GM21737 (cell line): Measurements from ENCODE around the gene AZU1.
"Not testable (repeated sequence)": the region's sequence is repeated elsewhere in the genome, so short reads cannot be mapped to it uniquely, and the experiment has no call there.

Source experiments
- ATAC-seq: cut with Tn5 transposase; IDR thresholded peaks from one replicate; pipeline ENCODE4 v1.9.1; 2021; ENCODE audit warnings: mild to moderate bottlenecking, moderate library complexity; ENCODE audit not compliant: unreplicated experiment

The AZU1 gene

DNA sequence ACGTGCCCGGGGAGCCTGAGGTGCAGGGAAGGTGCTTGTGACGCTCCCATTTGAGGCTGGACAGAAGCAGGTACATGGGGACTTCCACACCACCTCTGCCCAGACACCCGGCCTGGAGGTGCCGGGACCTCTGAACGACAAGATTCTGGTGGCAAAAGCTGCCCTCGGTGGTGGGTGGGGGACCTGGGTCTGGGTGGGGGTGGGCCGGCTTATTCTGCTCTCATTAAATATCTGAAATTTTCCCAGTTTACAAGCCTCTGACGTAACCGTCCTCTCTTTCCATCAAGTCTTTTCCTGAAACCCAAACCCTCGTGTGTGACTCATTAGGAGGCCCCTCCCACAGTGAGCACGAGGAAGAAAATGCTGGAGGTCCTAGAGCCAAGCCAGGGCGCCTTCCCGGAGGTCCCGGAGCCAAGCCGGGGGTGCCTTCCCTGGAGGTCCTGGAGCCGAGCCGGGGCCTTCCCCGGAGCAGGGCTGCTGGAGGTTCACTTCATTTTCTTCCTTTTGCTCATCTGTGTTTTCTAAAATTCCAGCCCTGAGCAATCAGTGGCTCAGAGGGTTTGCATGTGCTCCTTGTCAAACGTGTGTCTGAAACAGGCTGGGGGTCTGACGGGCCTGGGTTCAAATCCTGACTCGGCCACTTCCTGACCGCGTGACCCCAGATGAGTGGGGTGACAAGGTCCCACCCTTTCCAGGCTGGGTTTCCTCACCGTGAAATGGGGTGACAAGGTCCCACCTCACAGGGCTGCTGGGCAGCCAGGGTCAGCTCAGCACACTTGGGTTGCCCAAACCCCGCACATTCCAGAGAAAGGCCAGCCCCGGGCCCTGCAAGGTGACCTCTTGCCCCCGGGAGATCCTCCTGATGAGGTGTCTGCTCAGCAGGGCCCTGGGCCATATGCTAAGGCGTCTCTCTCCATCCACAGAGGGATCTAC lies 41.9 kb downstream of the AZU1 start:
- ATAC-seq: no peak

DNA sequence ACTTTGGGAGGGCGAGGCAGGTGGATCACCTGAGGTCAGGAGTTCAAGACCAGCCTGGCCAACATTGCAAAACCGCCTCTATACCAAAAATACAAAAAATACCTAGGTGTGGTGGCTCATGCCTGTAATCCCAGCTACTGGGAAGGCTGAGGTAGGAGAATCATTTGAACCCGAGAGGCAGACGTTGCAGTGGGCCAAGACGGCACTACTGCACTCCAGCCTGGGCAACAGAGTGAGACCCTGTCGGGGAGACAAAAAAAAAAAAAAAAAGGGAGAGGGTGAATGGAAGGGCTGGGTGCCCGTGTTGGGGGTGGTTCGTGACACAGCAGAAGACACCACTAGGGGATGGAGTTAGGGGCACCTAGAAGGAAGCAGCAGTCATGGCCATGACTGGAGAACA lies 42.7 kb downstream of the AZU1 start:
- ATAC-seq: no peak

DNA sequence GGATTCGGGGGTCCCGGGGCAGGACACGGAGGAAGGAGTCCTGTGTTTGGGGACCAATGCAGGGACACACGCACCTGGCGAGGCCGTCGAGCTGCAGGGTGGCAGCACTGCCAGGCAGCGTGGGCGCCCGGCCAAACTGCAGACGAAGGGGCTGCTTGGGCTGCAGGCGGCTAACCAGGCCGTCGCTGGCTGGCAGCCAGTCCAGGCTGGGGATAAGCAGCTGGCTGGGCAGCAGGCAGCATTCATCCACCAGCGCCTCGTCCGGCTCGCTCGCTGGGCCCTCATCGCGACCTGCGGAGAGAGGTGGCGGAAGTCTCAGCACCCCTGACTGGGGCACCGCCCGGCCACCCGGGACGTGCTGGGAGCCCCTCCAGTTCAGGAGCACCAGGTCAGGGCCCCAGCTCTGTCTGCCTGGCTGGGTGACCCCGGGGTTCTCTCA lies 43.3 kb downstream of the AZU1 start:
- no peak for ATAC-seq

DNA sequence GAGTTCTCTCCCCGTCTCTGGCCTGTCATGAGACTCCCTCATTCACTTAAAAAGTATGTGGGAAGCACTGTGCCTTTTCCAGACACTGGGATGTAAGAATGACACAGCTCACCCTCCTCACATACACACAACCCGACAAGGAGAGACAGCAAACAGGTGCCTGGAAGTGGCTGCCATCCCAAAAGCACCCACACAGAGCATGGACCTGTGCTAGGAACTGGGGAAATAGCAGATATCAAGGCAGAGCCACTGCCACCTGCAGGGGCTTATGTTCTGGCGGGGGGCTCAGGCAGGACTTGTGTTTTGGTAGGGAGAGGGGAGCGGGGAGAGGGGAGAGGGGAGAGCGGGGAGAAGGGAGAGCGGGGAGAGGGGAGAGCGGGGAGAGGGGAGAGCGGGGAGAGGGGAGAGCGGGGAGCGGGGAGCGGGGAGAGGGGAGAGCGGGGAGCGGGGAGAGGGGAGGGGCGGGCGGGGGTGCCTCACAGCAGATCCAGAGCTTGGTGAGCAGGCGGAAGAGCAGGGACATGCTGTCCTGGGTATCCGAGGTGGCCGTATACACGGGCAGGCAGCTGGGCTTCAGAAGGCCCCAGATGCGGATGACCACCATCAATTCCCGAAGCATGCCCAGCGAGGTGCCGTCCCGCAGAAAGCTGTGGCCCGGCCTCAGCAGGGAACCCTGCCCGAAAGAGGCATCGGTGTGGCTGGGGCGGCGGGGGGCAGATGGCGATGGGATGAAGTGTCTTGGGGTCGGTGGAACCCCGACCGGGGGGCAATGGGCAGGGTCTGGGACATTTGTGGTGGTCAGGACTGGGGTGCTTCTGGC lies 44.0 kb downstream of the AZU1 start:
- no peak for ATAC-seq

DNA sequence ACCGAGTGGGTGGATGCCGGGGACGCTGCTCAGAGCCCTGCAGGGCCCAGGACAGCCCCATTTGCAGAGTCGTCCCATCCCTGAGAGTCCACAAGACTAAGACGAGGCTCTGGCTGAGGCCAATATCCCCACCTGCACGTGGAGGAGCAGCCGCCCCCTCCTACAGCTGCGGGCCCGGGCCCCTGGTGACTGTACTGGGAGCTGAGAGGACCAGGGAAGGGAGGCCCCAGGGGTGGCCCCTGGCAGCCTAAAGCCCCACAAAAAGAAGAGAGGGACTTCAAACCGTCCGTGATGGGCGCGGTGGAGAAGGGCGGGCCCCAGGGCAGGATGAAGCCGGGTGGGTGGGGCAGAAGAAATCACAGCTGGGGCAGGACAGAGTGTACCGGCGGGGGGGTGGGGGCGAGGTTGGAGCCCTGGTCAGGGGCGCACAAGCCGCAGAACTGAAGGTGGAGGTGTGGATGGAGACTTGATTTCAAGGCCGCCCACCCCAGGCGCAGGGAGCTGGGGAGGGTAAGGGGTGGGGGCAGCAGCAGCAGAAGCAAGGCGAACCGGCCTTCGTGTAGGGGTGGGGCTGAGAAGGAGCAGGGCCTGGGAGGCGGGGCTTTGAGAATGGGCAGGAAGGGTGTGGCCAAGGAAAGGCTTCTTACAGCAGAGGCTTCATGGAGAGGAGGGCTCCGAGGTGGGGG lies 44.8 kb downstream of the AZU1 start:
- ATAC-seq: no peak

DNA sequence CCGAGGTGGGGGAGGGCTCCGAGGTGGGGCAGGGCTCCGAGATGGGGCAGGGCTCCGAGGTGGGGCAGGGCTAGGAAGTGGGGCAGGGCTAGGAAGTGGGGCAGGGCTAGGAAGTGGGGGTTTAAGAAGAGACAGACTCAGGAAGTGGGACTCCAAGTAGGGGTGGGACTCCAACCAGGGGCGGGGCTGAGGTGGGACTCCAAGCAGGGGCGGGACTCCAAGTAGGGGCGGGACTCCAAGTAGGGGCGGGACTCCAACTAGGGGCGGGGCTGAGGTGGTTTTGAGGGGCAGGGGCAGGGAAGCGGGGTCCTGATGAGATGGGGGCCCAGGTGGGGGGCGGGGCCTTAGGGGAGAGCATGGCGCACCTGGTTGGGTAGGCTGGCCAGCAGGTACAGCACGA lies 45.4 kb downstream of the AZU1 start:
- ATAC-seq: no peak

DNA sequence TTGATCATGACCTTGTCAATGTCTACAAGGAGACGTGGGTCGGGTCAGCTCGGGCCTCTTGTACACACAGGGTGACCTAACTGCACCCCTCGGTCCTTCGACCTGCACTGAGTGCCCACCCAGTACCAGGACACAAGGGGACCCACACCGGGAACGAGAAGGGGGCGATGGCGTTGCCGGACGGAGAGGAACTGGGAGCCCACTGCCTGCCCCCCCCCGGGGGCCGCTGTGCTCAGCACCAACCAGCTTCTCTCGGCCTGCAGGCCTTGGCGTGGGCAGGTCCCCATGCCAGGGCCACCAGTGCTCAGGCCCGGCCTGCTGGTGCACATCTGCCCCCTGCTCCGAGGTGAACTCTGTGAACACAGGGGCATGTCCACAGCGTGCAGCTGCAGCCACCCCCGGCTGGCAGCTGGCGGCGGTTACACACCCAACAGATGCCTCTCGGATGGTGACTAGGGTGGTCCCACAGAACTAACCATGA lies 46.0 kb downstream of the AZU1 start:
- ATAC-seq: no peak

DNA sequence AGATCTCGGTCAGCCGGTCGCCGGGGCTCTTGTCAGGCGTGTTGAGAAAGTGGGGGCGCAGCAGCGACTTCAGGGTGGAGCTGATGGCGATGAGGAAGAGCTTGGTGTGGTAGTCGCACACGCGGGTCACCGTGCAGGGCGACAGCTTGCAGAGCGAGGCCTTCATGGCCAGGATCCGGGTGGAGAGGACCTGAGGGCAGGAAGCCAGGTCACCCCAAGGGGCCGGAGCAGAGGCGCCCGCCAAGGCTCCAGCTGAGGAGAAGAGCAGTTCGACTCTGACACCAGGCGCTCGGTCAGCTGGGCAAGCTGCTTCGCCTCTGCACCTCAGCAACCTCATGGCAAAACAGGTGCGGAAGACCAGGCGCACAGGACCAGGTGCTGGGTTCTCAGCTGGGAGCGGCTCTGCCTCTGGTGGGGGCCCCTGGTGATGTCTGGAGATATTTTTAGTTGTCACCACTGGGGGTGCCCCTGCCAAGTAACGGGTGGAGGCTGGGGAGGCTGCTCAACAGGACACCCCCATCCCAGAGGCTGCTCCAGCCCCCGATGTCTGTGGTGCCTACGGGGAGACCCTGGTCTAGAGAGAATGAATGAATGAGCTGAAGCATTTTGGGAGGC lies 47.7 kb downstream of the AZU1 start:
- no peak for ATAC-seq

DNA sequence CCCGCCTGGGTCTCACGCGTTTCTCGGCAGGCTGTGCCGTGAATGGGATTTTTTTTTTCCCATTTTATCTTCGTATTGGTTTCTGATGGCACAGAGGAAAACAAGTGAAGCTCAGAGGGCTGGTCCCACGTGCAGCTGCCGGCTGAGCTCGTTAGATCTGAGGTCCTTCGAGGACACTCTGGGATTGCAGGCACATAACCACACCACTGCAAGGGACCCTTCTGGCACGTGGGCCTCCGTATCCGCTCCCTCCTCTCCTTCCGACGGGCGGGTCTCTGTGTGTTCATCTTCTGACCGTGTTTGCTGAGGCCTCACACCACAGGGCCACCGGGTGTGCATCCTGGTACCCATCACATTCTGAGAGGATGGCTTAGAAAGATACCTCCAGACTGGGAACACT lies 48.5 kb downstream of the AZU1 start:
- ATAC-seq: no peak

DNA sequence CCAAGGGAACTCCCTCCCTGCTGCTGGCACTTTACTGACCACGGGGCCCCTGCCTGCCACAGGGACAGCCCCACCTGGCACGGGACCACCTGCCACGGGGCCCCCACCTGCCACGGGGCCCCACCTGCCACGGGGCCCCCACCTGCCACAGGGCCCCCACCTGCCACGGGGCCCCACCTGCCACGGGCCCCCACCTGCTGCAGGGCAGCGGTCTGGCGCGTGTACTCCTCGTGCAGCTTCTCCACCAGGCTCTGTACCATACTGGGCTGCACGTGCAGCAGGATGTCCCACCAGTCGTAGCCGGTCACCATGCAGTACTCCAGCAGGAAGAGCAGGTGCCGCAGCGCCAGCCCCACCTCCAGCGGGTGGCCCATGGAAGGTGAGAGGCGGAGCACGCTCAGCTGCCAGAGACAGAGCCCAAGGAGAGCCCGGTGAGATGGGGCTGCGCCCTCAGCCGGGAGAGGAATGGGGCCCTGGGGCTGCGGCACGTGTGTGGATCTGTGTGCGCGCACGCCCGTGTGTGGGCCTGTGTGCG lies 49.2 kb downstream of the AZU1 start:
- ATAC-seq: no peak

DNA sequence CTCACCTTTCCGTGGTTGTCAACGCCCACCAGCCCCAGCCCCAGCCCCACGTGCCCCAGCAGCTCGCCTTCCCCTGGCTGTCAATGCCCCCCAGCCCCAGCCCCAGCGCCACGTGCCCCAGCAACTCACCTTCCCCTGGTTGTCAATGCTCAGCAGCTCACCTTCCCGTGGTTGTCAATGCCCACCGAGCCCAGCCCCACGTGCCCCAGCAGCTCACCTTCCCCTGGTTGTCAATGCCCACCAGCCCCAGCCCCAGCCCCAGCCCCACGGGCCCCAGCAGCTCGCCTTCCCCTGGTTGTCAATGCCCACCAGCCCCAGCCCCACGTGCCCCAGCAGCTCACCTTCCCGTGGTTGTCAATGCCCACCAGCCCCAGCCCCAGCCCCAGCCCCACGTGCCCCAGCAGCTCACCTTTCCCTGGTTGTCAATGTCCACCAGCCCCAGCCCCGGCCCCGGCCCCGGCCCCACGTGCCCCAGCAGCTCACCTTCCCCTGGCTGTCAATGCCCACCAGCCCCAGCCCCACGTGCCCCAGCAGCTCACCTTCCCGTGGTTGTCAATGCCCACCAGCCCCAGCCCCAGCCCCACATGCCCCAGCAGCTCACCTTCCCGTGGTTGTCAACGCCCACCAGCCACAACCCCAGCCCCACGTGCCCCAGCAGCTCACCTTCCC lies 50.5 kb downstream of the AZU1 start:
- not testable (repeated sequence) for ATAC-seq

DNA sequence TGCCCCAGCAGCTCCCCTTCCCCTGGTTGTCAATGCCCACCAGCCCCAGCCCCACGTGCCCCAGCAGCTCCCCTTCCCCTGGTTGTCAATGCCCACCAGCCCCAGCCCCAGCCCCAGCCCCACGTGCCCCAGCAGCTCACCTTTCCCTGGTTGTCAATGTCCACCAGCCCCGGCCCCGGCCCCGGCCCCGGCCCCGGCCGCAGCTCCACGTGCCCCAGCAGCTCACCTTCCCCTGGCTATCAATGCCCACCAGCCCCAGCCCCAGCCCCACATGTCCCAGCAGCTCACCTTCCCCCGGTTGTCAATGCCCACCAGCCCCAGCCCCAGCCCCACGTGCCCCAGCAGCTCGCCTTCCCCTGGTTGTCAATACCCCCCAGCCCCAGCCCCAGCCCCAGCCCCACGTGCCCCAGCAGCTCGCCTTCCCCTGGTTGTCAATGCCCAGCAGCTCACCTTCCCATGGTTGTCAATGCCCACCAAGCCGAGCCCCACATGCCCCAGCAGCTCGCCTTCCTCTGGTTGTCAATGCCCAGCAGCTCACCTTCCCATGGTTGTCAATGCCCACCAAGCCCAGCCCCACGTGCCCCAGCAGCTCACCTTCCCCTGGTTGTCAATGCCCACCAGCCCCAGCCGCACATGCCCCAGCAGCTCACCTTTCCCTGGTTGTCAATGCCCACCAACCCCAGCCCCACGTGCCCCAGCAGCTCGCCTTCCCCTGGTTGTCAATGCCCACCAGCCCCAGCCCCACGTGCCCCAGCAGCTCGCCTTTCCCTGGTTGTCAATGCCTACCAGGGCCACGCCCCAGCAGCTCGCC lies 51.3 kb downstream of the AZU1 start:
- ATAC-seq: not testable (repeated sequence)

DNA sequence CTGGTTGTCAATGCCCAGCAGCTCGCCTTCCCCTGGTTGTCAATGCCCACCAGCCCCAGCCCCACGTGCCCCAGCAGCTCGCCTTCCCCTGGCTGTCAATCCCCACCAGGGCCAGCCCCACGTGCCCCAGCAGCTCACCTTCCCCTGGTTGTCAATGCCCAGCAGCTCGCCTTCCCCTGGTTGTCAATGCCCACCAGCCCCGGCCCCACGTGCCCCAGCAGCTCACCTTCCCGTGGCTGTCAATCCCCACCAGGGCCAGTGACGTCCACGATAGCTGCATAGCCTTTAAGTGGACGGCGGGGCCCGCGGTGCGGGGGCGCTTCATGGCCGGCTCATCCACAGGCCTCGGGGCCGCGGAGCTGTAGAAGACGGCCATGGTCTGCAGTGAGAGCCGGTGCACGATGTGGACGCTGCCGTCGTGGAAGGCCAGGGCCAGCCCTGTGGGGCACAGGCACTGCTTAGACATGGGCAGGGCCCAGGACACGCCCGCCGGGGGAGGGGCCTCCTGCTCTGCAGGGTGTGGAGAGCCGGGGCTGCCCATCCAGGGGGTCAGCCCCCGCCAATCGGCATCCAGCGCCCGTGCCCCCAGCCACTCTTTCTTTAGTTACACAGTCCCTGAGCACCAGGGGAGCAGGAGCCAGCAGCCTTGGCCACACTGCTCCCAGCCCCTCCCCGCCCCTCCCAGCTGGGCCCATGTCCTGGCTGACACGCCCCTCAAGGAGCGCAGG lies 52.2 kb downstream of the AZU1 start:
- no peak for ATAC-seq
